C4-2B (cell line): ENCODE data around the gene KCNJ10.
"Not testable (repeated sequence)": the region's sequence is repeated elsewhere in the genome, so short reads cannot be mapped to it uniquely, and the experiment has no call there.

ENCODE experiments used
- H3K27ac ChIP-seq: fragments of 450-650 bp; 2 replicates; pipeline ENCODE4 v1.5.1; 2017
- CTCF ChIP-seq: fragments of 450-650 bp; conservative IDR thresholded peaks from 2 replicates; pipeline ENCODE4 v1.5.1; 2017; ENCODE audit warnings: mild to moderate bottlenecking
- ZFX ChIP-seq: fragments of 450-650 bp; IDR thresholded peaks from 2 replicates; pipeline ENCODE4 v1.6.1; 2017

Gene KCNJ10

GRCh38 chr1:160052936-160053335 is 17.0 kb downstream of the KCNJ10 start:
- no peak overlapping the region for H3K27ac ChIP-seq
- no peak for TF ChIP-seq ZFX
- TF ChIP-seq CTCF = no peak

- TF ChIP-seq CTCF = no peak
- TF ChIP-seq ZFX = no peak
- no peak overlapping the region for H3K27ac ChIP-seq
These were observed 19.3 kb downstream of the KCNJ10 start for GRCh38 chr1:160050619-160051018.

- not testable (repeated sequence) for H3K27ac ChIP-seq
These were observed 19.8 kb downstream of the KCNJ10 start for GRCh38 chr1:160050182-160050581.

GRCh38 chr1:160049101-160049500 is 20.9 kb downstream of the KCNJ10 start:
- no peak overlapping the region for H3K27ac ChIP-seq
- TF ChIP-seq CTCF (no peak), ZFX (no peak)

- H3K27ac ChIP-seq = no peak overlapping the region
- TF ChIP-seq CTCF = no peak
- TF ChIP-seq ZFX = no peak
These were observed 21.6 kb downstream of the KCNJ10 start for GRCh38 chr1:160048335-160048734.

- no peak overlapping the region for H3K27ac ChIP-seq
- TF ChIP-seq CTCF (no peak), ZFX (no peak)
These were observed 22.6 kb downstream of the KCNJ10 start for GRCh38 chr1:160047111-160047991.

GRCh38 chr1:160046494-160047110 is 23.4 kb downstream of the KCNJ10 start:
- TF ChIP-seq CTCF (peak; percentile 78), ZFX (no peak)
- no peak overlapping the region for H3K27ac ChIP-seq
